ENCODE data around the gene SETD7.

DNA sequence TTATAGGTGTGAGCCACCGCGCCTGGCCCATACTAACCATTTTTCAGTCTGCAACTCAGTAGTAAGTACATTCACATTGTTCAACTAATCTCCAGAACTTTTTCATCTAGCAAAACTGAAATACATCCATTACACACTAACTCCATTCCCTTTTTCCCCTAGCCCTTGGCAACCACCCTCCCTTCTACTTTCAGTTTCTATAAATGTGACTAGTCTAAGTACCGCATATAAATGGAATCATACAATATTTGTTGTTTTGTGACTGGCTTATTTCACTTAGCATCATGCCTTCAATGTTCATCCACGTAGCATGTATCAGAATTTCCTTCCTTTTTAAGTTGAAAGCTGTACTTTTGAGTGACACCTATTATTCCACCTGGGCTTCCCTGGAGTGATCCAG, 44.6 kb upstream of the SETD7 start:
- TF ChIP-seq CTCF (conservative IDR thresholded peaks at IDR 0.05; ENCODE audit: low read depth in 2 of 2) (no peak), EZH2phosphoT487 (IDR thresholded peaks at IDR 0.05; ENCODE audit: unreplicated experiment) (no peak)
- TF ChIP-seq, protein P1, sequence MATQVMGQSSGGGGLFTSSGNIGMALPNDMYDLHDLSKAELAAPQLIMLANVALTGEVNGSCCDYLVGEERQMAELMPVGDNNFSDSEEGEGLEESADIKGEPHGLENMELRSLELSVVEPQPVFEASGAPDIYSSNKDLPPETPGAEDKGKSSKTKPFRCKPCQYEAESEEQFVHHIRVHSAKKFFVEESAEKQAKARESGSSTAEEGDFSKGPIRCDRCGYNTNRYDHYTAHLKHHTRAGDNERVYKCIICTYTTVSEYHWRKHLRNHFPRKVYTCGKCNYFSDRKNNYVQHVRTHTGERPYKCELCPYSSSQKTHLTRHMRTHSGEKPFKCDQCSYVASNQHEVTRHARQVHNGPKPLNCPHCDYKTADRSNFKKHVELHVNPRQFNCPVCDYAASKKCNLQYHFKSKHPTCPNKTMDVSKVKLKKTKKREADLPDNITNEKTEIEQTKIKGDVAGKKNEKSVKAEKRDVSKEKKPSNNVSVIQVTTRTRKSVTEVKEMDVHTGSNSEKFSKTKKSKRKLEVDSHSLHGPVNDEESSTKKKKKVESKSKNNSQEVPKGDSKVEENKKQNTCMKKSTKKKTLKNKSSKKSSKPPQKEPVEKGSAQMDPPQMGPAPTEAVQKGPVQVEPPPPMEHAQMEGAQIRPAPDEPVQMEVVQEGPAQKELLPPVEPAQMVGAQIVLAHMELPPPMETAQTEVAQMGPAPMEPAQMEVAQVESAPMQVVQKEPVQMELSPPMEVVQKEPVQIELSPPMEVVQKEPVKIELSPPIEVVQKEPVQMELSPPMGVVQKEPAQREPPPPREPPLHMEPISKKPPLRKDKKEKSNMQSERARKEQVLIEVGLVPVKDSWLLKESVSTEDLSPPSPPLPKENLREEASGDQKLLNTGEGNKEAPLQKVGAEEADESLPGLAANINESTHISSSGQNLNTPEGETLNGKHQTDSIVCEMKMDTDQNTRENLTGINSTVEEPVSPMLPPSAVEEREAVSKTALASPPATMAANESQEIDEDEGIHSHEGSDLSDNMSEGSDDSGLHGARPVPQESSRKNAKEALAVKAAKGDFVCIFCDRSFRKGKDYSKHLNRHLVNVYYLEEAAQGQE (IDR thresholded peaks at IDR 0.05; ENCODE audit: unreplicated experiment), result no peak
